Measurements from ENCODE around the gene FAM114A2. TPM values are rescaled to one million over a fixed set of nuclear protein-coding genes. Genes with fewer than 3 reads are reported as not detected.
A peak's percentile ranks its signal among the peaks of the same experiment; 100 is the strongest.

FAM114A2 gene
- polyA plus RNA-seq (16.3 to 18.3 TPM (median 16.3 TPM) in 3 replicates), polyA minus RNA-seq (4.2 to 30.7 TPM (median 30.6 TPM) in 3 replicates)
- polyA plus RNA-seq (2011; ENCODE audit: low read depth): 16.5 TPM
- polyA plus RNA-seq (2011; cell fraction: cytosol; rRNA removed): 11.5 and 15.5 TPM in 2 replicates
- 15.3 and 16.6 TPM in 2 replicates for polyA plus RNA-seq (2011; cell fraction: nucleus; rRNA removed)
- polyA plus RNA-seq (2012; ENCODE audit: low replicate concordance): 15.3 and 16.1 TPM in 2 replicates
- 16.7 TPM for polyA minus RNA-seq (2011; cell fraction: cytosol; rRNA and poly(A)+ RNA removed)
- 8.3 and 16.1 TPM in 2 replicates for polyA minus RNA-seq (2011; cell fraction: nucleus; rRNA and poly(A)+ RNA removed)

DNA sequence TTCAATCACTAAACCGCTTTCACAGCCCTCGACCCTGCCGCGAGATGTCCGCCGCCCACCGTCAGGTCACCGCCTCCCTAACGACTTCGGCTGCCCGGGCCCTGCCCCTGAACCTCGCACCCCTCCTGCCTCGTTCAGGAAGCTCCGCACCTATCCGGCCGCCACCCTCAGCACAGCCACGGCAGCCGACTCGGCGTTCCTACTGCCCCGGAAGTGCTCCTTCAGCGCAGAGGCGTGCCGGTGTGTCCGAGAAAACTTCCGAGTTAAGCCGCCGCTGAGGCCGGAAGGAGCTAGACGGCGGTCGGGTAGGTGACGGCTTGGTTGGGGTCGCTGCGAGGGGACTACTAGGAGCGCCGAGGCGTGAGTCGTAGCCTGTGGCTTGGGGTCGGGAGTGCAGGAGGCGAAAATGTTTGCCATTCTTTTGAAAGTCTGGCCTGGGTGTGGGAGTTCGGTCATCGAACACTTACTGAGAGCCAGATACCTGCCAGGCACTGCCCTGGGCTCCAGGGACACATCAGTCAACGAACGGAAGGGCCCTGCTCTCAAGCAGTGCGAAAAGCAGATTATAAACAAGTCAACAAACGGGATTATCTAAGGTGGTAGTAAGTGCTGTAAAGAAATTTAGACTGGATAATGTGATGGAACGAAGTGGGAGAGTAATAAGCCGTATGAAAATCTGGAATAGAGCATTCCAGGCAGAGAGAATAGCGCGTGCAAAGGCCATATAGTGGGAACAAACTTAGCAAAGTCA lies at the start of gene FAM114A2, which contains the start of gene MFAP3:
Gene FAM114A2 (minus strand): TSS at position 204 of the 751 bp plus-strand sequence. CDS start 3,957 bp downstream, outside the sequence.
Gene MFAP3 (plus strand): TSS at position 261 of the 751 bp plus-strand sequence. CDS start 10,756 bp downstream, outside the sequence.
- Histone ChIP-seq H3K4me1 (ENCODE audit: control insufficient read depth, extremely low read depth, insufficient read depth, low read length) (peaks cover 11% of the 10 kb centered on the region), H3K27me3 (ENCODE audit: control insufficient read depth, extremely low read depth, insufficient read depth, low read length) (no peaks in the 10 kb centered on the region), H3K36me3 (ENCODE audit: control insufficient read depth in 2 of 2, extremely low read depth in 1 of 2, insufficient read depth in 2 of 2, low read length in 2 of 2) (no peaks in the 10 kb centered on the region), H3K9me1 (ENCODE audit: control insufficient read depth, extremely low read depth, insufficient read depth, low read length) (no peaks in the 10 kb centered on the region), H3K4me3 (ENCODE audit: control insufficient read depth in 2 of 3, extremely low read depth in 1 of 3, insufficient read depth in 2 of 3, low read depth in 1 of 3, low read length in 3 of 3) (peak within 1 kb of the TSS; percentile 77 to 94 (median 91)), H3K4me2 (ENCODE audit: control insufficient read depth, extremely low read depth, insufficient read depth, low read depth, low read length) (peak within 1 kb of the TSS; percentile 91), H3K27ac (ENCODE audit: control insufficient read depth, insufficient read depth, low read length) (peak within 1 kb of the TSS; percentile 72), H3K9me3 (ENCODE audit: control insufficient read depth, low read depth, low read length) (no peaks in the 10 kb centered on the region), H4K20me1 (ENCODE audit: control insufficient read depth, extremely low read depth, insufficient read depth, low read length) (no peaks in the 10 kb centered on the region), H3K79me2 (ENCODE audit: control insufficient read depth, insufficient read depth, low read length) (peaks cover 48% of the 10 kb centered on the region), H3K9ac (ENCODE audit: control insufficient read depth, extremely low read depth, insufficient read depth, low read length) (peak within 1 kb of the TSS; percentile 89), H2AFZ (ENCODE audit: control insufficient read depth, low read length) (peak within 1 kb of the TSS; percentile 90)
- FAIRE-seq (no peak), DNase-seq (ENCODE audit: low read depth, low spot score) (no peak)
- TF ChIP-seq EZH2 (IDR thresholded peaks at IDR 0.05; ENCODE audit: low read length): no peak
- TF ChIP-seq, protein P1, sequence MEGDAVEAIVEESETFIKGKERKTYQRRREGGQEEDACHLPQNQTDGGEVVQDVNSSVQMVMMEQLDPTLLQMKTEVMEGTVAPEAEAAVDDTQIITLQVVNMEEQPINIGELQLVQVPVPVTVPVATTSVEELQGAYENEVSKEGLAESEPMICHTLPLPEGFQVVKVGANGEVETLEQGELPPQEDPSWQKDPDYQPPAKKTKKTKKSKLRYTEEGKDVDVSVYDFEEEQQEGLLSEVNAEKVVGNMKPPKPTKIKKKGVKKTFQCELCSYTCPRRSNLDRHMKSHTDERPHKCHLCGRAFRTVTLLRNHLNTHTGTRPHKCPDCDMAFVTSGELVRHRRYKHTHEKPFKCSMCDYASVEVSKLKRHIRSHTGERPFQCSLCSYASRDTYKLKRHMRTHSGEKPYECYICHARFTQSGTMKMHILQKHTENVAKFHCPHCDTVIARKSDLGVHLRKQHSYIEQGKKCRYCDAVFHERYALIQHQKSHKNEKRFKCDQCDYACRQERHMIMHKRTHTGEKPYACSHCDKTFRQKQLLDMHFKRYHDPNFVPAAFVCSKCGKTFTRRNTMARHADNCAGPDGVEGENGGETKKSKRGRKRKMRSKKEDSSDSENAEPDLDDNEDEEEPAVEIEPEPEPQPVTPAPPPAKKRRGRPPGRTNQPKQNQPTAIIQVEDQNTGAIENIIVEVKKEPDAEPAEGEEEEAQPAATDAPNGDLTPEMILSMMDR (optimal IDR thresholded peaks at IDR 0.05 in 1 of 3, IDR thresholded peaks at IDR 0.05 in 1 of 3, conservative IDR thresholded peaks at IDR 0.05 in 1 of 3; ENCODE audit: extremely low read depth in 1 of 3, insufficient read depth in 2 of 3, low read length in 3 of 3): no peak
- dilution Hi-C loops (cut with MboI; ENCODE audit: extremely low pct_ligation_motif_present, low sequenced_read_pairs): no loop called here

DNA sequence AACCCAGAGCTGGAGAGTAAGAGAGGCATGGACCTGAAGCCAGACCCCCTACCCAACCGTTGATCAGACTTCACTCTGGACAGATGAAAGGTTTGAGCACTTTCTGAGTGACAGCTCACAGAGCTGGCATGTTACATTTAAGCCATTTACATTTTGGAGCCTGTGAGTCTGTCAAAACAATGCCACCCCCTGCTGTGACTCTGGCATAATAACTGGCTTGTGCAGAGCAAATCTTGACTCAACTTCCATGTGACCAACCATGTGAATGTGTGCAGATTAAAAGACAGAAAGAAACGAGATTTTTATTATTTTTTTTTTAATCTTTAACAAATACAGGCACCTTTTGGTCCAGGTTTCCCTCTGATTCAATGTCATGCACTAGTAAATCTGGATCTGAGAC lies 48.5 kb upstream of the FAM114A2 start:
- Histone ChIP-seq H3K36me3 (ENCODE audit: control insufficient read depth in 2 of 2, extremely low read depth in 1 of 2, insufficient read depth in 2 of 2, low read length in 2 of 2) (no peaks in the 10 kb centered on the region), H2AFZ (ENCODE audit: control insufficient read depth, low read length) (no peak overlapping the region), H3K4me3 (ENCODE audit: control insufficient read depth in 2 of 3, extremely low read depth in 1 of 3, insufficient read depth in 2 of 3, low read depth in 1 of 3, low read length in 3 of 3) (no peak overlapping the region), H3K27me3 (ENCODE audit: control insufficient read depth, extremely low read depth, insufficient read depth, low read length) (peaks cover 19% of the 10 kb centered on the region), H3K79me2 (ENCODE audit: control insufficient read depth, insufficient read depth, low read length) (no peaks in the 10 kb centered on the region), H3K27ac (ENCODE audit: control insufficient read depth, insufficient read depth, low read length) (no peak overlapping the region), H3K9ac (ENCODE audit: control insufficient read depth, extremely low read depth, insufficient read depth, low read length) (no peak overlapping the region), H4K20me1 (ENCODE audit: control insufficient read depth, extremely low read depth, insufficient read depth, low read length) (no peaks in the 10 kb centered on the region), H3K4me2 (ENCODE audit: control insufficient read depth, extremely low read depth, insufficient read depth, low read depth, low read length) (no peak overlapping the region), H3K9me3 (ENCODE audit: control insufficient read depth, low read depth, low read length) (no peaks in the 10 kb centered on the region), H3K9me1 (ENCODE audit: control insufficient read depth, extremely low read depth, insufficient read depth, low read length) (no peaks in the 10 kb centered on the region), H3K4me1 (ENCODE audit: control insufficient read depth, extremely low read depth, insufficient read depth, low read length) (no peaks in the 10 kb centered on the region)
- no peak for DNase-seq (ENCODE audit: low read depth, low spot score)
- dilution Hi-C loops (cut with MboI; ENCODE audit: extremely low pct_ligation_motif_present, low sequenced_read_pairs): no loop called here
- no peak for FAIRE-seq
- TF ChIP-seq, protein P1 (optimal IDR thresholded peaks at IDR 0.05 in 1 of 3, IDR thresholded peaks at IDR 0.05 in 1 of 3, conservative IDR thresholded peaks at IDR 0.05 in 1 of 3; ENCODE audit: extremely low read depth in 1 of 3, insufficient read depth in 2 of 3, low read length in 3 of 3): no peak
- TF ChIP-seq EZH2 (IDR thresholded peaks at IDR 0.05; ENCODE audit: low read length): no peak

Data from keratinocyte (primary cell).